OCI-LY3 (cell line): ENCODE results near the gene YLPM1.

ENCODE experiments used
- H2AFZ ChIP-seq: fragments of 200-600, 300-600 bp; shearing (Covaris generic); 2 replicates; pipeline ENCODE4 v1.6.0; 2014; ENCODE audit warnings: antibody characterized with exemption, low read depth, low read length
- H3K27ac ChIP-seq: fragments of 200-600, 300-600 bp; sonication (generic); 2 replicates; pipeline ENCODE4 v1.5.1; 2014; ENCODE audit warnings: mild to moderate bottlenecking, low read length, moderate library complexity, mixed read lengths
- H3K27me3 ChIP-seq: fragments of 200-600, 300-600 bp; sonication (generic); 2 replicates; pipeline ENCODE4 v1.6.1; 2014; ENCODE audit warnings: low read depth, low read length, mixed read lengths
- H3K36me3 ChIP-seq: fragments of 200-600, 300-600 bp; sonication (generic); replicated peaks from 2 replicates; pipeline ENCODE3; 2014; ENCODE audit warnings: low read depth, low read length, mixed read lengths
- H3K4me1 ChIP-seq: fragments of 300-600, 200-600 bp; sonication (generic); 2 replicates; pipeline ENCODE4 v1.6.1; 2014; ENCODE audit warnings: low read length, mixed read lengths
- H3K4me2 ChIP-seq: fragments of 200-600, 300-600 bp; sonication (generic); 2 replicates; pipeline ENCODE4 v1.6.1; 2014; ENCODE audit warnings: low read length, mixed read lengths
- H3K4me3 ChIP-seq: fragments of 300-600, 200-600 bp; sonication (generic); 2 replicates; pipeline ENCODE4 v1.5.1; 2014; ENCODE audit warnings: antibody characterized with exemption, mild to moderate bottlenecking, low read length, moderate library complexity
- H3K79me2 ChIP-seq: fragments of 300-600, 200-600 bp; shearing (Covaris generic); 2 replicates; pipeline ENCODE4 v1.6.1; 2014; ENCODE audit warnings: mild to moderate bottlenecking, low read length, mixed read lengths
- H3K9ac ChIP-seq: fragments of 300-600, 200-600 bp; shearing (Covaris generic); 2 replicates; pipeline ENCODE4 v1.6.0; 2014; ENCODE audit warnings: mild to moderate bottlenecking, low read length, moderate library complexity
- H3K9me3 ChIP-seq: fragments of 200-600, 300-600 bp; shearing (Covaris generic); 2 replicates; pipeline ENCODE4 v1.6.1; 2014; ENCODE audit warnings: low read length, mixed read lengths; ENCODE audit not compliant: insufficient read depth
- H4K20me1 ChIP-seq: fragments of 200-600, 300-600 bp; sonication (generic); 2 replicates; pipeline ENCODE4 v1.6.1; 2016; ENCODE audit warnings: low read length, mixed read lengths; ENCODE audit not compliant: insufficient read depth
- EZH2phosphoT487 ChIP-seq: fragments of 200-600 bp; shearing (Covaris generic); IDR thresholded peaks from 2 replicates; pipeline ENCODE4 v1.6.1; 2018; ENCODE audit warnings: antibody characterized with exemption, mixed run types, low read depth
- TF ChIP-seq, protein P1 (sequence below): fragments of 200-600, 300-600 bp; sonication (generic); IDR thresholded peaks from 2 replicates; pipeline ENCODE4 v1.5.1; 2014; ENCODE audit warnings: antibody characterized with exemption, low read length, low read depth

Gene YLPM1

DNA sequence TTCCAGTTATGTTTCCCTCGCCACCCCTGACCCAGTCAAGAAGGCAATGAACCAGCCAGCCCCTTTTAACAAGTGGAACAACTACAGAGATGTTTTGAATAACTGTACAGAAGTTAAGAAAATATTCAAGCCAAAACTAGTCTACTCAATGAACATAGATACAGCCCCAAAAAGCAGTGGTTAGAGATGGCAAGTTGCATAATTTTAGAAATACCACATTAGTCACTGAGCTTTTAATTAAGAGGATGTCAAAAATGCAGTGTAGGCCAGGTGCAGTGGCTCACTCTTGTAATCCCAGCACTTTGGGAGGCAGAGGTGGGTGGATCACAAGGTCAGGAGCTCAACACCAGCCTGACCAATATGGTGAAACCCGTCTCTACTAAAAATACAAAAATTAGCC, 85.7 kb downstream of the YLPM1 start:
- Histone ChIP-seq H3K4me2 (no peak overlapping the region), H3K9ac (no peak overlapping the region), H3K4me1 (no peaks in the 10 kb centered on the region), H2AFZ (no peak overlapping the region), H3K36me3 (peaks cover 11% of the 10 kb centered on the region), H3K9me3 (no peaks in the 10 kb centered on the region), H3K27ac (no peak overlapping the region), H4K20me1 (no peaks in the 10 kb centered on the region), H3K79me2 (no peaks in the 10 kb centered on the region), H3K4me3 (no peak overlapping the region), H3K27me3 (no peaks in the 10 kb centered on the region)
- TF ChIP-seq, protein P1, sequence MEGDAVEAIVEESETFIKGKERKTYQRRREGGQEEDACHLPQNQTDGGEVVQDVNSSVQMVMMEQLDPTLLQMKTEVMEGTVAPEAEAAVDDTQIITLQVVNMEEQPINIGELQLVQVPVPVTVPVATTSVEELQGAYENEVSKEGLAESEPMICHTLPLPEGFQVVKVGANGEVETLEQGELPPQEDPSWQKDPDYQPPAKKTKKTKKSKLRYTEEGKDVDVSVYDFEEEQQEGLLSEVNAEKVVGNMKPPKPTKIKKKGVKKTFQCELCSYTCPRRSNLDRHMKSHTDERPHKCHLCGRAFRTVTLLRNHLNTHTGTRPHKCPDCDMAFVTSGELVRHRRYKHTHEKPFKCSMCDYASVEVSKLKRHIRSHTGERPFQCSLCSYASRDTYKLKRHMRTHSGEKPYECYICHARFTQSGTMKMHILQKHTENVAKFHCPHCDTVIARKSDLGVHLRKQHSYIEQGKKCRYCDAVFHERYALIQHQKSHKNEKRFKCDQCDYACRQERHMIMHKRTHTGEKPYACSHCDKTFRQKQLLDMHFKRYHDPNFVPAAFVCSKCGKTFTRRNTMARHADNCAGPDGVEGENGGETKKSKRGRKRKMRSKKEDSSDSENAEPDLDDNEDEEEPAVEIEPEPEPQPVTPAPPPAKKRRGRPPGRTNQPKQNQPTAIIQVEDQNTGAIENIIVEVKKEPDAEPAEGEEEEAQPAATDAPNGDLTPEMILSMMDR, result no peak

DNA sequence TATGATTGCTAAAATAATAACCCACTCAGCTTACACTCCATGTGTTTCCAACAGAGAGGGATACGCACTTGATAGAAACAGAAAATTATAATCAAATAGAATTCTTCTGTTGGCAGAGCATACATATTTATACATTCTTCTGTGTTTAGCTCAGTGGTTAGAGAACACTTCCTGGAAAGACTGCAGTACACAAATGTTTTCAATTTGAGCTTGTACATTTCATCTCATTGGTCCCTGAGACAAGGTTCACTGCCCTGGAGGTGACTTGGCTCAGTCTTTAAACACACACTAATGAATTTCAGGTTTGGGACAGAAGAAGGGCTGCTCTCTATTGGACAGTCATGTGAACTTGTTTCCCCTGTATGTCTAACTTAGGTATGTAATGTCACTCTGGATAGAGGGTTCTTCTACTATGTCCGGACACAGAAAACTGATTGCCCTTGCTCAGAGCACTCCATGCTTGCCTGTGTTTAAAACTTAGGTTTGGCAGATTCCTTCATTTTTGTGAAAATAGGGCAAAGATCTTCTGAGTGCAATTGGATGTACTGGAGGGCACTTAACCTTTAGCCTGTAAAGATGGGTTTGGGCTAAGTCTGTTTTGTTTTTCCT, 89.9 kb downstream of the YLPM1 start:
- Histone ChIP-seq H4K20me1 (no peaks in the 10 kb centered on the region), H3K4me3 (no peak overlapping the region), H3K27ac (no peak overlapping the region), H3K79me2 (no peaks in the 10 kb centered on the region), H3K9me3 (no peaks in the 10 kb centered on the region), H3K4me1 (peaks cover 22% of the 10 kb centered on the region), H3K9ac (no peak overlapping the region), H3K4me2 (no peak overlapping the region), H3K27me3 (no peaks in the 10 kb centered on the region), H2AFZ (no peak overlapping the region), H3K36me3 (peaks cover 6% of the 10 kb centered on the region)
- TF ChIP-seq, protein P1, result no peak
- no peak for TF ChIP-seq EZH2phosphoT487

- Histone ChIP-seq H3K27ac (no peak overlapping the region), H3K9me3 (no peaks in the 10 kb centered on the region), H3K4me3 (no peak overlapping the region), H4K20me1 (no peaks in the 10 kb centered on the region), H3K27me3 (no peaks in the 10 kb centered on the region), H3K4me2 (no peak overlapping the region), H3K36me3 (peaks cover 3% of the 10 kb centered on the region), H3K9ac (no peak overlapping the region), H3K4me1 (peaks cover 22% of the 10 kb centered on the region), H2AFZ (no peak overlapping the region), H3K79me2 (no peaks in the 10 kb centered on the region)
- TF ChIP-seq, protein P1, result no peak
- no peak for TF ChIP-seq EZH2phosphoT487
These were observed 90.5 kb downstream of the YLPM1 start for GRCh38 chr14:74853581-74853980.

- TF ChIP-seq EZH2phosphoT487, result no peak
- TF ChIP-seq, protein P1, result no peak
- peak overlapping the region; percentile 20; the same call in 1 of the 2 replicates for H3K27ac ChIP-seq
- 0 out of 2 replicates have a peak overlapping the region, but pooled peaks have one; percentile 7 for H3K4me3 ChIP-seq
- H3K4me2 ChIP-seq, result peak overlapping the region; percentile 57
- no peak overlapping the region for H3K9ac ChIP-seq
- no peaks in the 10 kb centered on the region for H3K79me2 ChIP-seq
- peaks cover 34% of the 10 kb centered on the region for H3K4me1 ChIP-seq
- H4K20me1 ChIP-seq, result no peaks in the 10 kb centered on the region
- H3K9me3 ChIP-seq, result no peaks in the 10 kb centered on the region
- no peak overlapping the region for H2AFZ ChIP-seq
- no peaks in the 10 kb centered on the region for H3K27me3 ChIP-seq
- H3K36me3 ChIP-seq, result peaks cover 3% of the 10 kb centered on the region
These were observed 91.9 kb downstream of the YLPM1 start for GRCh38 chr14:74855021-74855420.
